ENCODE results near the gene MEI4. TPM values are rescaled to one million over a fixed set of nuclear protein-coding genes. Genes with fewer than 3 reads are reported as not detected.

The MEI4 gene
- total and polyA plus RNA-seq, 4 donors = 0.12 to 0.13 TPM; not detected in 2

GRCh38 chr6:77839292-77839691 is 186.5 kb downstream of the MEI4 start:
- Histone ChIP-seq H3K4me3 (ENCODE audit: low read length in 2 of 2) (no peak overlapping the region), H3K36me3 (ENCODE audit: control insufficient read depth in 1 of 2, insufficient read depth in 2 of 2, low read length in 1 of 2) (no peaks in the 10 kb centered on the region), H3K27me3 (ENCODE audit: control insufficient read depth in 1 of 2, insufficient read depth in 2 of 2, low read length in 1 of 2) (no peaks in the 10 kb centered on the region), H3K4me1 (ENCODE audit: control insufficient read depth in 1 of 2, insufficient read depth in 2 of 2, low read length in 2 of 2) (no peaks in the 10 kb centered on the region), H3K27ac (ENCODE audit: low read depth in 1 of 2, low read length in 2 of 2) (no peak overlapping the region), H3K9me3 (ENCODE audit: control insufficient read depth, low read length) (no peaks in the 10 kb centered on the region)
- intact Hi-C loops (cut with DNase I) = no loop called here
- no peak for DNase-seq
- no peak for ATAC-seq (ENCODE audit: low FRiP score)
- WGBS, 2 donors = 45 to 71% methylated on average over 2 of the region's 2 CpGs

DNA sequence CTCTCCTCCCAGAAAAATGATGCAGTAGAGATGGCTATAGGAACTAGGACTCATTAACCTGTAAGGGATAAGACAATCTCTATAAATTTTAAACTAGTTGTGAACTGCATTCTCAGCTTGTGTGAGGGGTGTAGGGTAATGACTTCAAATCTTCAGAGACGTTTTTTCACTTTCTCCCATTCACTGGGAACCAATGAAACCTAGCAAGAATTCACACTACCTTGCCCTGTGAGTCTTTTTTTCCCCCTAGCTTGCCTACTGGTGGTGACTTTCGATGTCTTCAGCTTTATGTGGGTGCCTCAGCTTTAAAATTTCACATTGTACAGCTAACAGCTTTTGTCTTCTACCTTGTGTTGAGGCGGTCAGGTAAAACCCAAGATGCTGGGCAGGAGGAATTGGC is 192.0 kb downstream of the MEI4 start:
- ATAC-seq (ENCODE audit: low FRiP score) (no peak), DNase-seq (no peak)
- Histone ChIP-seq H3K9me3 (ENCODE audit: control insufficient read depth, low read length) (no peaks in the 10 kb centered on the region), H3K27me3 (ENCODE audit: control insufficient read depth in 1 of 2, insufficient read depth in 2 of 2, low read length in 1 of 2) (no peaks in the 10 kb centered on the region), H3K36me3 (ENCODE audit: control insufficient read depth in 1 of 2, insufficient read depth in 2 of 2, low read length in 1 of 2) (no peaks in the 10 kb centered on the region), H3K27ac (ENCODE audit: low read depth in 1 of 2, low read length in 2 of 2) (no peak overlapping the region), H3K4me3 (ENCODE audit: low read length in 2 of 2) (no peak overlapping the region), H3K4me1 (ENCODE audit: control insufficient read depth in 1 of 2, insufficient read depth in 2 of 2, low read length in 2 of 2) (no peaks in the 10 kb centered on the region)
- intact Hi-C loops (cut with DNase I) = no loop called here
- WGBS, 2 donors = 77 to 82% methylated on average over 3 of the region's 3 CpGs

DNA sequence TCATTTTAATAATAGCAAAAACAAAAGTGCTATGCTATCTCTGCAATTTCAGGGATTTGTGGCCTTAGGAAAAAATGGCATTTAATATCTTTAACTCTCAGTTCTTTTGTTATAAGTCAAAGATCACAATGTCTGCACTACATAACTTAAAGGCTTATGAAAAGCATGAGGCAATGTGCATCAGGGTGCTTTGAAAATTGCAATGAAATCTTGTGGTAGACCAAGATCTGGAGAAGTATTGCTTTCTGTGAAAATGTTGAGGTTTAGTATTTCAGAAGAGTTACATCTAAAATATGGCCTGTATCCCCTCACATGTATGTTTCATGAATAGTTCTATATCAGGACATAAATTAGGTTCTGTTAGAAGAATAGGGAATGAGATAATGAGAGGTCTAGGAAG is 200.6 kb downstream of the MEI4 start:
- no peaks in the 10 kb centered on the region for H3K4me1 ChIP-seq (ENCODE audit: control insufficient read depth in 1 of 2, insufficient read depth in 2 of 2, low read length in 2 of 2)
- no peaks in the 10 kb centered on the region for H3K9me3 ChIP-seq (ENCODE audit: control insufficient read depth, low read length)
- no peak overlapping the region for H3K4me3 ChIP-seq (ENCODE audit: low read length in 2 of 2)
- H3K27ac ChIP-seq (ENCODE audit: low read depth in 1 of 2, low read length in 2 of 2) = no peak overlapping the region
- H3K36me3 ChIP-seq (ENCODE audit: control insufficient read depth in 1 of 2, insufficient read depth in 2 of 2, low read length in 1 of 2) = no peaks in the 10 kb centered on the region
- intact Hi-C loops (cut with DNase I) = no loop called here
- no peaks in the 10 kb centered on the region for H3K27me3 ChIP-seq (ENCODE audit: control insufficient read depth in 1 of 2, insufficient read depth in 2 of 2, low read length in 1 of 2)
- DNase-seq (no peak), ATAC-seq (ENCODE audit: low FRiP score) (no peak)

DNA sequence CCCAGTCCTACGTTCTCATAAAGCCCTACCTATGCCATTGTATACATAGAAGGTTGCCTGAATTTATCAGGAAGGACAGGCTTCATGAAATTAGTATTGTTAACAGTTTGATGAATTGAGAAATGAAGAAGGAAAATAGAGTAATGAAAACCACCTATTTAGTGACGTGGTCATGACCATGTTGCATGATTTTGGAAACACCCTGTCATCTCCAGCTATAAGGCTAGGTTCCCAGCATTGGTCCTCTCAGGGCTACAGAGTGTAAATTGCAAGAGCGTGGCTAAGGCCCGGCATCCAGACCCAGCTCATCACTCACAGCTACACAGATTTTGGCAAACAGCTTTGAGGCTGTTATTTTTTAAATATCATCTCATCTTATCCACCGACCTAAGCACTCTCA is 203.6 kb downstream of the MEI4 start:
- ATAC-seq (ENCODE audit: low FRiP score) = no peak
- H3K36me3 ChIP-seq (ENCODE audit: control insufficient read depth in 1 of 2, insufficient read depth in 2 of 2, low read length in 1 of 2) = no peaks in the 10 kb centered on the region

GRCh38 chr6:77857421-77857820 is 204.6 kb downstream of the MEI4 start:
- no peak for DNase-seq
- ATAC-seq (ENCODE audit: low FRiP score) = no peak
- H3K4me1 ChIP-seq (ENCODE audit: control insufficient read depth in 1 of 2, insufficient read depth in 2 of 2, low read length in 2 of 2) = no peaks in the 10 kb centered on the region
- H3K36me3 ChIP-seq (ENCODE audit: control insufficient read depth in 1 of 2, insufficient read depth in 2 of 2, low read length in 1 of 2) = no peaks in the 10 kb centered on the region
- H3K9me3 ChIP-seq (ENCODE audit: control insufficient read depth, low read length) = no peaks in the 10 kb centered on the region
- H3K27me3 ChIP-seq (ENCODE audit: control insufficient read depth in 1 of 2, insufficient read depth in 2 of 2, low read length in 1 of 2) = no peaks in the 10 kb centered on the region
- H3K27ac ChIP-seq (ENCODE audit: low read depth in 1 of 2, low read length in 2 of 2) = no peak overlapping the region
- intact Hi-C loops (cut with DNase I) = no loop called here
- no peak overlapping the region for H3K4me3 ChIP-seq (ENCODE audit: low read length in 2 of 2)

More for the DNA sequence above, 203.6 kb downstream of the MEI4 start:
- no peak for DNase-seq
- Histone ChIP-seq H3K4me3 (ENCODE audit: low read length in 2 of 2) (no peak overlapping the region), H3K27ac (ENCODE audit: low read depth in 1 of 2, low read length in 2 of 2) (no peak overlapping the region), H3K4me1 (ENCODE audit: control insufficient read depth in 1 of 2, insufficient read depth in 2 of 2, low read length in 2 of 2) (no peaks in the 10 kb centered on the region), H3K27me3 (ENCODE audit: control insufficient read depth in 1 of 2, insufficient read depth in 2 of 2, low read length in 1 of 2) (no peaks in the 10 kb centered on the region), H3K9me3 (ENCODE audit: control insufficient read depth, low read length) (no peaks in the 10 kb centered on the region)
- intact Hi-C loops (cut with DNase I) = no loop called here
- 72 to 82% methylated on average over 4 to 5 of the region's 5 CpGs for WGBS, 2 donors

- intact Hi-C loops (cut with DNase I) = no loop called here
- no peak for ATAC-seq (ENCODE audit: low FRiP score)
- WGBS, 2 donors = 93 to 96% methylated on average over 2 of the region's 2 CpGs
These were observed 223.5 kb downstream of the MEI4 start for GRCh38 chr6:77876300-77876699.

DNA sequence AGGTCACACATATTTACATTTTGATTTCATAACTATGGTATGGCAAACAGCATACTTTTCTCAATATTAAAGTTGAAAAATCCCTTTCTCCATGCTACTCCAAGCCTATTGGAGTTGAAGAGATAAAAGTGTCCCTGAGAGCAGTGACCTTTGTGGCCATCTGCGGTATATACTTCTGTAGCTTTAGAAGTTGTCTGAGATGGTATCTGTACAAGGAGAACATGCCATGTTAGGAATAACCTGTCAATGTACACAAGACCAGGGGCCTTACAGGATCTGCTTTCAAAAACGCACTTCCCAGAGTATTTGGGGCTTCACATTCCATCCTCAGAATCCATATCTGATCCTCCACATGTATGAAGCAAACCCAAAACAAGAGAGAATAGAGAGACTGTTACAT is 226.7 kb downstream of the MEI4 start:
- H3K27me3 ChIP-seq (ENCODE audit: control insufficient read depth in 1 of 2, insufficient read depth in 2 of 2, low read length in 1 of 2) = no peaks in the 10 kb centered on the region
- H3K4me1 ChIP-seq (ENCODE audit: control insufficient read depth in 1 of 2, insufficient read depth in 2 of 2, low read length in 2 of 2) = no peaks in the 10 kb centered on the region
- intact Hi-C loops (cut with DNase I) = no loop called here
- H3K4me3 ChIP-seq (ENCODE audit: low read length in 2 of 2) = no peak overlapping the region
- no peaks in the 10 kb centered on the region for H3K9me3 ChIP-seq (ENCODE audit: control insufficient read depth, low read length)
- H3K27ac ChIP-seq (ENCODE audit: low read depth in 1 of 2, low read length in 2 of 2) = no peak overlapping the region
- ATAC-seq (ENCODE audit: low FRiP score) (no peak), DNase-seq (no peak)
- H3K36me3 ChIP-seq (ENCODE audit: control insufficient read depth in 1 of 2, insufficient read depth in 2 of 2, low read length in 1 of 2) = no peaks in the 10 kb centered on the region
- 48 to 49% methylated on average over 2 of the region's 2 CpGs for whole genome bisulfite sequencing, 2 donors

More at GRCh38 chr6:77876300-77876699, 223.5 kb downstream of the MEI4 start:
- no peak overlapping the region for H3K27ac ChIP-seq (ENCODE audit: low read depth in 1 of 2, low read length in 2 of 2)
- no peak for DNase-seq
- H3K4me1 ChIP-seq (ENCODE audit: control insufficient read depth in 1 of 2, insufficient read depth in 2 of 2, low read length in 2 of 2) = no peaks in the 10 kb centered on the region
- H3K27me3 ChIP-seq (ENCODE audit: control insufficient read depth in 1 of 2, insufficient read depth in 2 of 2, low read length in 1 of 2) = no peaks in the 10 kb centered on the region
- H3K9me3 ChIP-seq (ENCODE audit: control insufficient read depth, low read length) = no peaks in the 10 kb centered on the region
- no peaks in the 10 kb centered on the region for H3K36me3 ChIP-seq (ENCODE audit: control insufficient read depth in 1 of 2, insufficient read depth in 2 of 2, low read length in 1 of 2)
- H3K4me3 ChIP-seq (ENCODE audit: low read length in 2 of 2) = no peak overlapping the region

GRCh38 chr6:77880501-77880900 is 227.7 kb downstream of the MEI4 start:
- 82 to 86% methylated on average over 2 of the region's 2 CpGs for WGBS, 2 donors
- Histone ChIP-seq H3K36me3 (ENCODE audit: control insufficient read depth in 1 of 2, insufficient read depth in 2 of 2, low read length in 1 of 2) (no peaks in the 10 kb centered on the region), H3K4me3 (ENCODE audit: low read length in 2 of 2) (no peak overlapping the region), H3K4me1 (ENCODE audit: control insufficient read depth in 1 of 2, insufficient read depth in 2 of 2, low read length in 2 of 2) (no peaks in the 10 kb centered on the region), H3K9me3 (ENCODE audit: control insufficient read depth, low read length) (no peaks in the 10 kb centered on the region), H3K27me3 (ENCODE audit: control insufficient read depth in 1 of 2, insufficient read depth in 2 of 2, low read length in 1 of 2) (no peaks in the 10 kb centered on the region), H3K27ac (ENCODE audit: low read depth in 1 of 2, low read length in 2 of 2) (no peak overlapping the region)
- intact Hi-C loops (cut with DNase I) = no loop called here
- ATAC-seq (ENCODE audit: low FRiP score) (no peak), DNase-seq (no peak)

DNA sequence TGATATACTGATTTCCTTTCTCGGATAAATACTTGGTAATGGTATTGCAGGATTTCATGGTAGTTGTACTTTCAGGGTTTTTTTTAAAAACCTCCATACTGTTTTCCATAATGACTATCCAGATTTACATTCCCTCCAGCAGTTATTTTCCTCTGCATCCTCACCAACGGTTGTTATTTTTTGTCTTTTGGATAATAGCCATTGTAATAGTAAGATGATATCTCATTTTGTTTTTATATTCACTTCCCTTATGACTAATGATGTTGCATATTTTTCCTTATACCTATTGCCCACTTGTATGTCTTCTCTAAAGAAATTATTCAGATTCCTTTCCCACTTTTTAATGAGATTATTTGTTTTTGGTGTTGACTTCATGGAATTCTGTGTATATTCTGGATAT is 231.0 kb downstream of the MEI4 start:
- Histone ChIP-seq H3K9me3 (ENCODE audit: control insufficient read depth, low read length) (no peaks in the 10 kb centered on the region), H3K36me3 (ENCODE audit: control insufficient read depth in 1 of 2, insufficient read depth in 2 of 2, low read length in 1 of 2) (no peaks in the 10 kb centered on the region), H3K27me3 (ENCODE audit: control insufficient read depth in 1 of 2, insufficient read depth in 2 of 2, low read length in 1 of 2) (no peaks in the 10 kb centered on the region), H3K4me3 (ENCODE audit: low read length in 2 of 2) (no peak overlapping the region), H3K4me1 (ENCODE audit: control insufficient read depth in 1 of 2, insufficient read depth in 2 of 2, low read length in 2 of 2) (no peaks in the 10 kb centered on the region), H3K27ac (ENCODE audit: low read depth in 1 of 2, low read length in 2 of 2) (no peak overlapping the region)
- intact Hi-C loops (cut with DNase I) = no loop called here
- DNase-seq (no peak), ATAC-seq (ENCODE audit: low FRiP score) (no peak)
- WGBS, 2 donors = 73 to 83% methylated on average over 2 of the region's 2 CpGs

Measured in aorta (tissue), 5 donors.